ENCODE measurements around the gene GAB3. TPM values are rescaled to one million over a fixed set of nuclear protein-coding genes. Genes with fewer than 3 reads are reported as not detected.

GAB3 gene
- polyA plus RNA-seq, 1 of the 3 experiments (the other 2 are of a cell fraction), result 4.5 TPM

DNA sequence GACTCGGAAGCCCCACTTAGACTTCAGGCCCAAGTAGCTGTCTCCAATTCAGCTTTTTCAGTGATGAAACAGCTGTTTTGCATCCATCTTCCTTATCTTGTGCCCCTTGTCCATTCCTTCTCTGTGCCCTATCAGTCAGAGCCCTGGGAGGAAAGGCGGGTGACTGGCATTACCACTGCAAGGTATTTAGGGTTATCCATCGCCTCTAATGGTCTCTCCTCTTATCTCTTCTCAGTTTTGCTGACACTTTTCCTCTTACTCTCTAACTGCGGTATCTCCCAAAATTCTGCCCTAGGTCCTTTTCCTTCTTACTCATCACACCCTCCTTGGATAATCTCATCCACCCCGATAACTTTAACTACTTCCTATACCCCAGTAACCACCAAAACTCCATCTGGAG, 13.7 kb downstream of the GAB3 start:
- CTCF ChIA-PET, result interaction anchor here (0.6 to 1.3 kb wide), 2 partner anchors 8 to 12 kb away, joined by 3 read pairs; no protein-coding TSS in a partner anchor
- H3K36me3 ChIP-seq (replicated peaks in 1 of 2; ENCODE audit: control insufficient read depth in 1 of 2, insufficient read depth in 2 of 2, low read length in 1 of 2), result no peaks in the 10 kb centered on the region
- no peak for DNase-seq
- no peak overlapping the region for H3K4me3 ChIP-seq (ENCODE audit: low read depth in 2 of 2, low read length in 1 of 2)
- 0 out of 2 replicates have a peak overlapping the region, but pooled peaks have one; percentile 3 for H3K4me2 ChIP-seq
- no peak overlapping the region for H3K9ac ChIP-seq
- peaks cover 0 to 19% of the 10 kb centered on the region in 2 experiments; a peak in 1 of 4 replicates for H3K4me1 ChIP-seq (ENCODE audit: control insufficient read depth in 1 of 2, insufficient read depth in 2 of 2, low read depth in 1 of 2, low read length in 1 of 2)
- H3K27ac ChIP-seq (ENCODE audit: low read depth in 2 of 2, low read length in 1 of 2), result peak overlapping the region in 1 of 2 experiments; percentile 79; a peak in 2 of 4 replicates
- H4K20me1 ChIP-seq (ENCODE audit: insufficient read depth), result no peaks in the 10 kb centered on the region
- H3K27me3 ChIP-seq (ENCODE audit: insufficient read depth), result no peaks in the 10 kb centered on the region
- H2AFZ ChIP-seq (ENCODE audit: low read depth), result no peak overlapping the region
- TF ChIP-seq POLR2AphosphoS5 (IDR thresholded peaks at IDR 0.05; ENCODE audit: low read depth, low read length), result no peak
- no peak for TF ChIP-seq NRF1 (IDR thresholded peaks at IDR 0.05; ENCODE audit: low read depth, low read length)
- TF ChIP-seq ELF1 (IDR thresholded peaks at IDR 0.05), result no peak
- no peak for TF ChIP-seq MEF2A (IDR thresholded peaks at IDR 0.05; ENCODE audit: borderline replicate concordance, low read depth)
- TF ChIP-seq USF2 (IDR thresholded peaks at IDR 0.05; ENCODE audit: borderline replicate concordance, low read depth, low read length), result no peak
- no peak for TF ChIP-seq SIN3A (IDR thresholded peaks at IDR 0.05; ENCODE audit: borderline replicate concordance, low read depth, low read length)
- no peak for TF ChIP-seq TAF1 (IDR thresholded peaks at IDR 0.05; ENCODE audit: borderline replicate concordance, low read depth, low read length)
- TF ChIP-seq RCOR1 (IDR thresholded peaks at IDR 0.05; ENCODE audit: low read length), result no peak
- TF ChIP-seq ZBTB33 (IDR thresholded peaks at IDR 0.05; ENCODE audit: borderline replicate concordance, low read depth), result no peak
- TF ChIP-seq RFX5 (IDR thresholded peaks at IDR 0.05; ENCODE audit: low read length), result no peak
- TF ChIP-seq SMC3 (IDR thresholded peaks at IDR 0.05; ENCODE audit: low read depth, low read length), result no peak
- TF ChIP-seq, protein P1, sequence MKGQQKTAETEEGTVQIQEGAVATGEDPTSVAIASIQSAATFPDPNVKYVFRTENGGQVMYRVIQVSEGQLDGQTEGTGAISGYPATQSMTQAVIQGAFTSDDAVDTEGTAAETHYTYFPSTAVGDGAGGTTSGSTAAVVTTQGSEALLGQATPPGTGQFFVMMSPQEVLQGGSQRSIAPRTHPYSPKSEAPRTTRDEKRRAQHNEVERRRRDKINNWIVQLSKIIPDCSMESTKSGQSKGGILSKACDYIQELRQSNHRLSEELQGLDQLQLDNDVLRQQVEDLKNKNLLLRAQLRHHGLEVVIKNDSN (IDR thresholded peaks at IDR 0.05; ENCODE audit: borderline replicate concordance, low read depth), result no peak
- no peak for TF ChIP-seq YY1 (IDR thresholded peaks at IDR 0.05; ENCODE audit: low read depth)
- TF ChIP-seq, protein P2, sequence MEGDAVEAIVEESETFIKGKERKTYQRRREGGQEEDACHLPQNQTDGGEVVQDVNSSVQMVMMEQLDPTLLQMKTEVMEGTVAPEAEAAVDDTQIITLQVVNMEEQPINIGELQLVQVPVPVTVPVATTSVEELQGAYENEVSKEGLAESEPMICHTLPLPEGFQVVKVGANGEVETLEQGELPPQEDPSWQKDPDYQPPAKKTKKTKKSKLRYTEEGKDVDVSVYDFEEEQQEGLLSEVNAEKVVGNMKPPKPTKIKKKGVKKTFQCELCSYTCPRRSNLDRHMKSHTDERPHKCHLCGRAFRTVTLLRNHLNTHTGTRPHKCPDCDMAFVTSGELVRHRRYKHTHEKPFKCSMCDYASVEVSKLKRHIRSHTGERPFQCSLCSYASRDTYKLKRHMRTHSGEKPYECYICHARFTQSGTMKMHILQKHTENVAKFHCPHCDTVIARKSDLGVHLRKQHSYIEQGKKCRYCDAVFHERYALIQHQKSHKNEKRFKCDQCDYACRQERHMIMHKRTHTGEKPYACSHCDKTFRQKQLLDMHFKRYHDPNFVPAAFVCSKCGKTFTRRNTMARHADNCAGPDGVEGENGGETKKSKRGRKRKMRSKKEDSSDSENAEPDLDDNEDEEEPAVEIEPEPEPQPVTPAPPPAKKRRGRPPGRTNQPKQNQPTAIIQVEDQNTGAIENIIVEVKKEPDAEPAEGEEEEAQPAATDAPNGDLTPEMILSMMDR (IDR thresholded peaks at IDR 0.05), result no peak
- no peak for TF ChIP-seq NFIC (IDR thresholded peaks at IDR 0.05; ENCODE audit: borderline replicate concordance)
- TF ChIP-seq GABPA (IDR thresholded peaks at IDR 0.05; ENCODE audit: low read depth), result no peak
- no peaks in the 10 kb centered on the region for H3K9me2 ChIP-seq
- POLR2A ChIA-PET, result interaction anchor here (0.7 kb wide), 1 partner anchor 12 kb away, joined by 3 read pairs; no protein-coding TSS in a partner anchor
- 56% methylated on average over 5 of the region's 5 CpGs for WGBS (ENCODE audit: low lambda C conversion rate)
- peaks cover 21% of the 10 kb centered on the region for H3F3A ChIP-seq (replicated peaks; ENCODE audit: insufficient read depth)
- H3K9me3 ChIP-seq, result no peaks in the 10 kb centered on the region
- no peaks in the 10 kb centered on the region for H3K79me2 ChIP-seq (ENCODE audit: insufficient read depth)

Measured in SK-N-SH (cell line).